Mesenteric fat pad (tissue), 1 donor: ENCODE data around the gene SNX9. TPM values are rescaled to one million over a fixed set of nuclear protein-coding genes. Genes with fewer than 3 reads are reported as not detected.

Experiments used
- DNase-seq: peaks from one replicate; pipeline ENCODE4 v3.0.0-alpha.2; 2020; ENCODE audit warnings: low spot score
- total RNA-seq: library from RNA; stranded (reverse); fragmentation: NEBNext Ultra II Directional; extraction: Animal tissue kit (Norgen Biotek cat#: 25700); gene quantifications from one replicate; pipeline ENCODE4 v1.2.1, GENCODE V29; 2021
- donor health status: DM: yes; HTN: yes; CAD: no.

The SNX9 gene
- total RNA-seq, 1 donor from 2014 or later = 86.9 TPM

GRCh38 chr6:157974967-157975366, 151.9 kb downstream of the SNX9 start:
- no peak for DNase-seq

GRCh38 chr6:157975456-157975855, 152.4 kb downstream of the SNX9 start:
- DNase-seq = no peak

GRCh38 chr6:157976345-157977175, 153.5 kb downstream of the SNX9 start:
- peak; percentile 69 for DNase-seq

GRCh38 chr6:157977176-157977804, 154.2 kb downstream of the SNX9 start:
- DNase-seq = peak; percentile 82

- peak; percentile 41 for DNase-seq
These were observed 155.2 kb downstream of the SNX9 start for GRCh38 chr6:157978021-157978783.

- DNase-seq = peak; percentile 89
These were observed 157.5 kb downstream of the SNX9 start for GRCh38 chr6:157980288-157981131.

- DNase-seq = no peak
These were observed 158.0 kb downstream of the SNX9 start for GRCh38 chr6:157981132-157981394.

- peak; percentile 94 for DNase-seq
These were observed 158.5 kb downstream of the SNX9 start, which contains the start of gene SYNJ2 for GRCh38 chr6:157981395-157982101. SYNJ2 (plus strand) TSS chr6:157981863; CDS start chr6:157981962, 99 bp downstream.

- DNase-seq = peak; percentile 84
These were observed 159.1 kb downstream of the SNX9 start for GRCh38 chr6:157982102-157982562.

GRCh38 chr6:157982563-157983405, 159.7 kb downstream of the SNX9 start:
- DNase-seq = peak; percentile 59

- DNase-seq = no peak
These were observed 160.5 kb downstream of the SNX9 start for GRCh38 chr6:157983406-157984119.

GRCh38 chr6:157984128-157984527, 161.1 kb downstream of the SNX9 start:
- no peak for DNase-seq

- DNase-seq = peak; percentile 57
These were observed 161.7 kb downstream of the SNX9 start for GRCh38 chr6:157984686-157985225.

GRCh38 chr6:157985378-157986155, 162.5 kb downstream of the SNX9 start:
- DNase-seq = peak; percentile 84

GRCh38 chr6:157987788-157988699, 165.0 kb downstream of the SNX9 start:
- DNase-seq = no peak

GRCh38 chr6:157988700-157989063, 165.6 kb downstream of the SNX9 start:
- no peak for DNase-seq
